Transverse colon (tissue), 4 donors: Measurements from ENCODE around the gene GBF1. TPM values are rescaled to one million over a fixed set of nuclear protein-coding genes. Genes with fewer than 3 reads are reported as not detected.

ENCODE experiments used
- DNase-seq: peaks from one replicate; pipeline ENCODE4 v3.0.0-alpha.2; 2019
- H3K27ac ChIP-seq, 4 donors: fragments of 200-600 bp; sonication (generic); 2 replicates each; pipeline ENCODE4 v1.5.1; 2016 to 2018; ENCODE audit warnings: inconsistent platforms in 4 of 4
- H3K27me3 ChIP-seq: fragments of 200-600 bp; sonication (generic); 2 replicates; pipeline ENCODE4 v1.5.1; 2017; ENCODE audit warnings: inconsistent platforms
- H3K36me3 ChIP-seq, 4 donors: fragments of 200-600 bp; sonication (generic); 2 replicates each; pipeline ENCODE4 v1.5.1; 2017 to 2019; ENCODE audit warnings: inconsistent platforms in 4 of 4
- H3K4me1 ChIP-seq, 4 donors: fragments of 200-600 bp; sonication (generic); 2 replicates each; pipeline ENCODE4 v1.5.1; 2017 to 2020; ENCODE audit warnings: inconsistent platforms in 4 of 4
- H3K4me3 ChIP-seq, 4 donors: fragments of 200-600 bp; sonication (generic); 1 replicate in 1 of 4; 2 replicates in 3 of 4; pipeline versions ENCODE4 v1.5.1 to v1.6.1; 2017 to 2019; ENCODE audit warnings: inconsistent platforms in 4 of 4
- H3K9me3 ChIP-seq, 2 donors: fragments of 200-600 bp; sonication (generic); 2 replicates each; pipeline ENCODE4 v1.5.1; 2017 to 2019; ENCODE audit warnings: inconsistent platforms in 2 of 2
- CTCF ChIP-seq, 5 experiments: fragments of 200-600 bp in 3 of 5; fragments of 450-650 bp in 2 of 5; sonication (generic) in 3 of 5; IDR thresholded peaks; 1 replicate in 2 of 5; 2 replicates in 3 of 5; pipeline ENCODE4 v1.5.1; 2016 to 2017; ENCODE audit warnings: antibody characterized with exemption in 5 of 5, inconsistent platforms in 3 of 5, mild to moderate bottlenecking in 2 of 5, moderate library complexity in 1 of 5
- EP300 ChIP-seq: sonication (generic); formaldehyde crosslinking; IDR thresholded peaks from one replicate; pipeline ENCODE4 v1.6.1; 2017; ENCODE audit warnings: antibody characterized with exemption, low read depth
- POLR2A ChIP-seq: fragments of 450-650 bp; IDR thresholded peaks from one replicate; pipeline ENCODE4 v1.6.1; 2016; ENCODE audit warnings: antibody characterized with exemption, mild to moderate bottlenecking, moderate library complexity
- POLR2AphosphoS5 ChIP-seq, 3 donors: sonication (generic); formaldehyde crosslinking; IDR thresholded peaks; one replicate each; pipeline ENCODE4 v1.6.1; 2016; ENCODE audit warnings: antibody characterized with exemption in 3 of 3
- WGBS, 2 donors: methylation state at CpG; one replicate each; pipeline ENCODE4 v1.1.5; 2018; ENCODE audit warnings: low coverage in 1 of 2; 5-methylcytosine and 5-hydroxymethylcytosine counted together
- in situ Hi-C, 4 donors: fragments of 200-750 bp; cut with MboI; loops; one replicate each; pipeline versions ENCODE4 v1.15.0 to v1.15.1; 2017; ENCODE audit warnings: low sequenced_read_pairs in 3 of 4, low pct_ligation_motif_present in 1 of 4, low pct_unique_long_range_greater_than_20kb in 1 of 4
- intact Hi-C: fragments of 100-400 bp; cut with DNase I; formaldehyde crosslinking; loops from one replicate; pipeline ENCODE4 v1.15.1; 2023; ENCODE audit warnings: low total_unique reads
- total RNA-seq, 4 donors: library from RNA; depleted of rRNA; stranded (reverse); fragments of >200 nt; gene quantifications; one replicate each; pipeline ENCODE4 v1.1.0, GENCODE V29; 2016

The GBF1 gene
- total RNA-seq, 4 donors from 2014 or later: 60.5 to 97.6 (median 67.5) TPM

- Histone ChIP-seq H3K27me3 (peaks cover 88% of the 10 kb centered on the region), H3K4me1 (peaks cover 6 to 21% (median 15%) of the 10 kb centered on the region in 4 donors), H3K27ac (no peak overlapping the region), H3K36me3 (no peaks in the 10 kb centered on the region), H3K9me3 (no peaks in the 10 kb centered on the region), H3K4me3 (no peak overlapping the region)
- DNase-seq: no peak
- WGBS, 2 donors: 91 to 95% methylated on average over 4 to 9 of the region's 10 CpGs
- intact Hi-C loops: no loop called here
- TF ChIP-seq POLR2A (no peak), CTCF (IDR thresholded peaks at IDR 0.05) (no peak), POLR2AphosphoS5 (IDR thresholded peaks at IDR 0.05) (no peak), EP300 (no peak)
- in situ Hi-C loops: no loop called here
Measured at GRCh38 chr10:102412293-102412692, 167.0 kb downstream of the GBF1 start.

GRCh38 chr10:102413053-102413705 is 167.8 kb downstream of the GBF1 start:
- no peak overlapping the region for H3K4me3 ChIP-seq
- peaks cover 6 to 21% (median 15%) of the 10 kb centered on the region in 4 donors for H3K4me1 ChIP-seq
- no peaks in the 10 kb centered on the region for H3K36me3 ChIP-seq
- in situ Hi-C loops: no loop called here
- intact Hi-C loops: no loop called here
- 8% methylated on average over 5 of the region's 5 CpGs; no CpG with 5 or more reads in 1 of the 2 donors for WGBS, 2 donors
- H3K27ac ChIP-seq: no peak overlapping the region
- no peak for DNase-seq
- H3K9me3 ChIP-seq: no peaks in the 10 kb centered on the region
- TF ChIP-seq CTCF (IDR thresholded peaks at IDR 0.05) (no peak), POLR2A (no peak), POLR2AphosphoS5 (IDR thresholded peaks at IDR 0.05) (no peak), EP300 (no peak)
- H3K27me3 ChIP-seq: peaks cover 89% of the 10 kb centered on the region

GRCh38 chr10:102413806-102414561 is 168.7 kb downstream of the GBF1 start:
- 80 to 82% methylated on average over 3 to 13 of the region's 16 CpGs for WGBS, 2 donors
- H3K36me3 ChIP-seq: no peaks in the 10 kb centered on the region
- no peak overlapping the region for H3K27ac ChIP-seq
- H3K4me3 ChIP-seq: no peak overlapping the region
- no peaks in the 10 kb centered on the region for H3K9me3 ChIP-seq
- in situ Hi-C loops (no loop called here), intact Hi-C loops (no loop called here)
- TF ChIP-seq POLR2AphosphoS5 (IDR thresholded peaks at IDR 0.05): no peak
- TF ChIP-seq POLR2A: no peak
- TF ChIP-seq EP300: no peak
- peaks cover 8 to 18% (median 13%) of the 10 kb centered on the region in 4 donors for H3K4me1 ChIP-seq
- peaks cover 90% of the 10 kb centered on the region for H3K27me3 ChIP-seq
- DNase-seq: no peak

- Histone ChIP-seq H3K27me3 (peaks cover 85% of the 10 kb centered on the region), H3K36me3 (no peaks in the 10 kb centered on the region), H3K9me3 (no peaks in the 10 kb centered on the region), H3K27ac (no peak overlapping the region), H3K4me1 (peaks cover 10 to 21% (median 17%) of the 10 kb centered on the region in 4 donors), H3K4me3 (no peak overlapping the region)
- TF ChIP-seq POLR2A: no peak
- no peak for TF ChIP-seq CTCF (IDR thresholded peaks at IDR 0.05)
- no peak for TF ChIP-seq EP300
- no peak for TF ChIP-seq POLR2AphosphoS5 (IDR thresholded peaks at IDR 0.05)
- DNase-seq: no peak
- intact Hi-C loops: no loop called here
- in situ Hi-C loops: no loop called here
- 20 to 48% methylated on average over 1 to 20 of the region's 20 CpGs for WGBS, 2 donors
Measured at GRCh38 chr10:102414749-102415148, 169.4 kb downstream of the GBF1 start.
